Muscle of arm (tissue), 12 donors: ENCODE results near the gene ACADVL. TPM values are rescaled to one million over a fixed set of nuclear protein-coding genes. Genes with fewer than 3 reads are reported as not detected.

ENCODE experiments used
- DNase-seq: peaks from one replicate; pipeline ENCODE4 v3.0.0-alpha.2; 2013
- polyA plus RNA-seq, 12 donors: library from polyadenylated mRNA; unstranded; fragments of 120-200 nt; gene quantifications; one replicate each; pipeline ENCODE4 v1.2.1, GENCODE V29; 2013; ENCODE audit not compliant: insufficient read length in 12 of 12

ACADVL gene
- polyA plus RNA-seq, 12 donors, result 217 to 359 (median 236) TPM; not detected in 1

DNA sequence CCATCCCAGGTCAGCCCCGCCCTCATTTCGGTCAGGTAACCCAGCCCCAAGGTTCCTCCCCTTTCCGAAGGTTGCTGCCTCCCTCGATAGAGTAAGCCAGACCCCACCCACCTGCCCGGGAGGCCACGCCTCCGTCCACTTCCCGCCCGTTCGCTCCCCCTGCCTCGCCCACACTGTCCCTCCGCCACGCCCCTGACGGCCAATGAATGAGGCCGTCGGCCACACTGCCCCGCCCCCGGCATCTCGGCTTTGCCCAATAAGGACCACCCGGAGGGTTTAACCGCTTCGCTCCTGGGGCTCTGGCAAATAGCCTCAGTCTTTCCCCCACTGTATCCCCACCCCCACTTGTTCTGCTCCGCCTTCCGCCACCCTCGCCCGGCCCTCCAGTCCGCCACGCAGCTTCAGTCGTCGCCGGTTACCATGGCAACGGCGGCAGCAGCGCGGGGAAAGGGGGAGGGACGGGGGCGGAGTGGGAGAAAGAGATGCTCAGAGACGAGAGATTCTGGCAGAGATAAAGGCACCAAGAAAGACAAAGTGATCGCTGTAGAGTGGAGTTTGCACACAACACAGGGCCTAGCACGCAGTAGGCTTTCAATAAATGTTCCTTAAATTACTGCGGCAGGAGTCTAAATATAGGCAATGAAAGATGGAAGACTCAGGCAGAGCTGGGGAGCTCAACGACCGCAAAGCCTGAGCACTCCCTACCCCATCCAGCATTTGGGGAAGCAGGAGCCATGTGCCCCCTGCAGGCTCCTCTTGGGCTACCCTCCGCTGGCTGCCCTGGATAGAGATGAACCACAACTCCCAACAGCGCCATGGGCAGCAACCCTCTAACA, 5.2 kb upstream of the ACADVL start:
- DNase-seq, result peak; percentile 99

DNA sequence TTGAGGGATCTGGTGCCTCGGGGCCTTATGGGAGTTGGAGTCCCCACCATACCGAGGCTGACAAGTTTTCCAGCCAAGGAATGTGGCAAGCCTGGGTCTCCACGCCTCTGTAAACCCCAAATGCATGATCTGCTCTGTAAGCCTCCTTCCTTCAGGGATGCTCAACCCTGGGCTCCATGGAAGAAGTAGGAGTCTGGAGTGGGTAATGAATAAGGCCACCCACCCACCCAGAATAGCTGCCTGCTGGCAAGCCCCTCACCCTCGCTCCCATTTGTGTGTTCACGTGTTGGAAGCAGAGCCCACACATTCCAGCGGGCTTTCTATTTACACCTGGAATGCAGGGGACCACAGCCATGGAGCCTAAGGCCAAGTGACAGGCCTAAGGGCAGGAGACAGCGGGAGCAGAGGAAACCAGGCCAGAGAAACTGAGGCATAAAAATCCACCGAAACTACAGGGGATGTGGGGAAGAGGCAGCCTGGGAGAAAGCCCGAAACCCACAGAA, 4.6 kb upstream of the ACADVL start:
- peak; percentile 93 for DNase-seq

DNA sequence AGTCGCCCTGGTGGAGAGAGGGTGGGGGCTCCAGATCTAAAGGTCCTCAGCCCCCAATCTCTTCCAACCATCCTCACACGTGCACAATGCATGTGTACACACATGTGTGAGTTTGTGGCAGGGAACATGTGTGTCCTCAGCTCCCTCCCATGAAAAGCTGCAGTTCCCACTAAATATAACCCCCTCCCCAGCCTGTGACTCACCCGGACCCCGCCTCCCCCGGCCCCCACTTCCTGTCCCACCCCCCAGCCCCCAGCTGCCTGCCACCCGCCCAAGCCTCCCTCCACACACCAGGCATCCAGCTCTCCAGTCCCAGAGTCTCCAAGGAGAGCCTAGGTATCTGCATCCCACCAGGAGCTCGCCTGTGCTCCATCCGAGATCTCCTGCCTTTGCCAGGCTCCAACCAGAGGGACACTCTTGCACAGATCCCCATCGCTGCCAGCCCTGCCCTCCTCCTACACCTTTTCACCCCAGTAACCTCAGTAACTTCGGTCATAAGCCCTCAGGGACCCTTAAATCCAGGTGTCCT, 4.0 kb upstream of the ACADVL start:
- no peak for DNase-seq

- DNase-seq, result no peak
These were observed 3.3 kb upstream of the ACADVL start for GRCh38 chr17:7216242-7217112.

DNA sequence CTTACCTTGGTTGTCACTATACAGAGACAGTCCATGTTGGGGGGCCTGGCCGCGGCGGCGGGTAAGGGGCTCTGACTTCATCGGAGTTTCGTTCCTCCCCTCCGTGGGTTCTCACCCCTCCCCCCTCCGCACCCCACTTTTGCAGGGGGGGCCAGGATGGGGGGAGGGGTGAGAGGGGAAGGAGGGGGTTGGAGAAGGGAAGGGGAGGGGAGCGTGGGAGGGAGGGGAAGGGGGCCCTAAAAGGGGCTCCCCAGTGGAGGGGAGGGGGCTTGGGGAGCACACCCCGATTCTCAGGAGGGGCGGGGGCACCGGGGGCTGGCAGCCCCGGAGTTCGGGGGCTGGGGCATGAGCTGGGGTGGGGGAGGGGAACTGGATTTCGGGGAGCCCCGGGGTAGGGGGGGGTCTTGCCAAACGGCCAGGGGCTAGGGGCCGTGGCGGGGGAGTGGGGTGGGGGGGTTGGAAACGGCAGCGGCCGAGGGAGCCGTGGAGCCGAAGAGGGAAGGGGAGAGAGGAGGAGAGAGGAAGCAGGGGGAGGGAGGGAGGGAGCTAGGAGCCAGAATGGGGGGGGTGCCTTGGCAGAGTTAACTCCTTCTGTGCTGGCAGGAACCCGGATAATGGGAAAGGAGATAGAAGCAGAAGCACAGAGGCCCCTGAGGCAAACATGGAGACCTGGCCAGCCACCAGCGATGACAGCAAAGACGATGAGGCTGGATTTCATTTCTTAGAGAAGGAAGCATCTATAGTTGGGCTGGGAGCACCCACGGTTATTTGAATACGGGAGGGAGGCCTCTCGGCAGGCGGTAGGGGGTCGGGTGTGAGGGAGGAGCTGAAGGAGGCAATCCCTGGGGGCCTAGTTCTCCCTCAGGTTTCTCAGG, 2.4 kb upstream of the ACADVL start:
- peak; percentile 89 for DNase-seq

DNA sequence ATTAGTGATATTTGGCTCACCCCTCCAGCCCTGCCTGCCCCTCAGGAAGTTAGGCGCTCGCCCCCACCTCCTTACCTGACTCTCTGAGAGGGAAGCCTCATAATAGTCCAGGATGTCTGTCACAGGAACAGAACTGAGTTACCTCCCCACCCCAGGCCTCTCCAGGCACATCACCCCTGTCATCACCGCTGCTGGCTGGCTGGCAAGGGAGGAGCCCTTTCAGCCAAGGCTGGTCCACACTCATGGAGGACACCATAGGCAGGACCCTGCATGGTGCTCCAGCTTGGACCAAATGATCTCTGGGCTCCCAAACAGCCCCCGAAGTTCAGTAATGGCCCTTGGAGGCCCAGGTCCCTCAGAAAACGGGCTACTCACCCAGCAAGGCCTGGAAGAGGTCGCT, 1.6 kb upstream of the ACADVL start:
- DNase-seq, result no peak

GRCh38 chr17:7218758-7219157, 980 bp upstream of the ACADVL start:
- no peak for DNase-seq

GRCh38 chr17:7219229-7219811, 418 bp upstream of the ACADVL start:
- DNase-seq, result no peak

GRCh38 chr17:7220593-7221277, 997 bp downstream of the ACADVL start:
- DNase-seq, result no peak

DNA sequence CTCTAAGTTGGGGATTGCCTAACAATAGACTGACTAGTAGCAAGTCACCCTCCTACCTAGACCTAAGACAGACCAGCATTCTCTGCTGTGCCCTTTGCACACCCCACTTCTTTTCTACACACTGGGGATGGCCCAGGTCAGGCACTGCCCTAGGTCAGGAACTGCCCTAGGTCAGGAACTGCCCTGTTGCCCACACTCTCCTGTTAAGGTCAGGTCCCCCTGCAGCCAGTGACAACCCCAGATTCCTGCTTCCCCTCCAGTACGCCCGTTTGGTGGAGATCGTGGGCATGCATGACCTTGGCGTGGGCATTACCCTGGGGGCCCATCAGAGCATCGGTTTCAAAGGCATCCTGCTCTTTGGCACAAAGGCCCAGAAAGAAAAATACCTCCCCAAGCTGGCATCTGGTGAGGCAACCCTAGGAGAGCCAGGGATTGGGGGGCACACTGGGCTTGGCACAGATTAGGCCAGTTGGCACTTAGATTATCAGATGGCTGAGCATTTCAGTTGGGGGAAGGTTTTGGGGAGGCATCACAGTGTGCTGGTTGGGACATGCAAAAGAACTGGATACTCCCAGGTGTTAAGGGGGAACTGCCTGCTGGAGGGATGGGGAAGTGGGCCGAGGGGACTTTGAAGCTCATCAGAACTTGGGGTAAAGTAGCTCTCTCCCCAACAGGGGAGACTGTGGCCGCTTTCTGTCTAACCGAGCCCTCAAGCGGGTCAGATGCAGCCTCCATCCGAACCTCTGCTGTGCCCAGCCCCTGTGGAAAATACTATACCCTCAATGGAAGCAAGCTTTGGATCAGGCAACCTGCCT, 1.7 kb downstream of the ACADVL start:
- no peak for DNase-seq

DNA sequence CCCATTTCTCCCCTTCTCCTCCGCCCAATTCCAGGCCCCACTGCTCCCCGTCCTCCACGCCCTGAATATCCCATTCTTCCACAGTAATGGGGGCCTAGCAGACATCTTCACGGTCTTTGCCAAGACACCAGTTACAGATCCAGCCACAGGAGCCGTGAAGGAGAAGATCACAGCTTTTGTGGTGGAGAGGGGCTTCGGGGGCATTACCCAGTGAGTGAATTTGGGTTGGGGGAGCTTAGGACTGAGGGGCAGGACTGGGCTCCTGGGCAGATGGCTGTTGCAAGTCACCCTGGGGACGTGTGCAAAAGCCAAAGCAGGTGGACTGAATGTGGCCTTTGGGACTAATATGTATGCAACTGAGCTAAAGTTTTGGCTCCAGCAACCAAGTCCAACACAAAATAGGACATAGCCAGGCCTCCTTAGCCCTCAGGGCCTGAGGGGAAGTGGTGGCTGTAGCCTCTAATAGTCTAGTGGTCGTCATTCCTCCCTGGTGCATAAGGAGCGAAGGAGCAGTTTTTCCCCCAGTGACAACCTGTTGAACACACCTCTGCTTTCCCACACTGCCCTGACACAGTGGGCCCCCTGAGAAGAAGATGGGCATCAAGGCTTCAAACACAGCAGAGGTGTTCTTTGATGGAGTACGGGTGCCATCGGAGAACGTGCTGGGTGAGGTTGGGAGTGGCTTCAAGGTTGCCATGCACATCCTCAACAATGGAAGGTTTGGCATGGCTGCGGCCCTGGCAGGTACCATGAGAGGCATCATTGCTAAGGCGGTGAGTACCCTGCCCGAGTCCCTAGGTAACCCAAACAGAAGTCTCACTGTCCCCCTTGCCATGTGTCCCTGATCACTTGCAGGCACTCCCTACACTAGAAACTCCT, 2.6 kb downstream of the ACADVL start:
- DNase-seq, result no peak

- DNase-seq, result no peak
These were observed 3.2 kb downstream of the ACADVL start for GRCh38 chr17:7222972-7223292.

DNA sequence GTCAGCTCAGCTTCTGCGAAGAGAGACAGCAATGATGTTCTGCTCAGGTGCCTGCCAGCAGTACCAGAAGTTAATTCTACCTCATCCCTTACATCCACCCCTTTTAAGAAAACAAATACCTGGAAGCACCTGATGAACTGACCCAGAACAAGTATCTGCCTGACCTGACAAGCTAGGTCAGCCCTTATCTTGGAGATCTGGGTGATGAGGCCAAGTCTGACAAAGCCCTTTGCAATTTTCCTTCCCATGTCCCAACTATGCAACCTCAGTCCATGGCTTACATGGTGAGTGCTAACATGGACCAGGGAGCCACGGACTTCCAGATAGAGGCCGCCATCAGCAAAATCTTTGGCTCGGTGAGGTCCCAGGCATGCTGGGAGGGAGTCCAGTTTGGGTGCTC, 3.6 kb downstream of the ACADVL start:
- no peak for DNase-seq

GRCh38 chr17:7224110-7224509, 4.4 kb downstream of the ACADVL start:
- no peak for DNase-seq

- no peak for DNase-seq
These were observed 4.9 kb downstream of the ACADVL start for GRCh38 chr17:7224661-7225111.

- DNase-seq, result no peak
These were observed 6.1 kb downstream of the ACADVL start for GRCh38 chr17:7225711-7226331.

DNA sequence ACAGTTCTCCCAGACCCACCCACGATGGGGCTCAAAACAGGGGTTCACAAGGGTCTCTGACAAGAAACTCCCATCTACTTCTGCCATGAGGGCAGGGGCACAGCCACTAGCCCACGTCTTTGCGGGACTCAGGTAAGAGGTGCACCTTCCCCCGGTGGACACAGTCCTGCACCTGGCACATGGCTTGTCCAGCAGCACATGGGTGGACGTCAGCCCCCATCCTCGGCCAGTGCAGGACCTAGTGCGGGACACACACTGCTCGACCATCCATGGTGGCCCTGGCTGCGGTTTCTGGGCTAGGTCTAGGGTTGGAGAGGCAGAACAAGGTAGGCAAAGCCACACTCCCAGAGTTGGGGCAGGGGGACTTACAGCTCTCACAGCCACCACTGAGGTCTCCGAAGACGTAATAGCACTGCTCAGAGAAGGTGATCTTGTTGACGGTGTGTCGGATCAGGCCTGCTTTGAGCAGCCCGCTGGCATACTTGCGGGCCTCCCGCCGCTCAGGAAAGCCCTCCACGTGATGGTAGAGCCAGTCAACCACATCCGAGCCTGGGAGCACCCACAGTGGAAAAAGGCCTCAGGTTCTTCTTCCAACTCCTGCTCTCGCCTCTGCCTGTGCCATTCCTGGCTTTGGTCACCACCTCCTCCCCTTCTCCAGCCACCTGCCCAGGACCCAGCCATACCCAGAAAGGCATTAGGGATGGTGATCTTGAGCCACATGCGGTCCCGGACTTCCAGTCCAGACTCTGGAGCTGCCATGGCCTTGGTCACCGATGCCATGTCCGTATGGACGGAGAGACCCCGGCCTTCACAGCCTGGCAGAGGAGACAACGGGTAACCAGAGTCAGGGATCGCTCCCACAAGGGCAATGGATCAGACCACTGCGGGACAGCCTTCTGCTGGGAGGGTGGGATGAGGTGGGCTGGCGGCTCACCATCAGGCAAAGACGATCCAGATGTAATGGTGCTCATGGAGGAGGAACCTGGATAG, 7.3 kb downstream of the ACADVL start:
- no peak for DNase-seq
